ENCODE data around the gene PCDHB11.
"Not testable (repeated sequence)": the region's sequence is repeated elsewhere in the genome, so short reads cannot be mapped to it uniquely, and the experiment has no call there.

DNA sequence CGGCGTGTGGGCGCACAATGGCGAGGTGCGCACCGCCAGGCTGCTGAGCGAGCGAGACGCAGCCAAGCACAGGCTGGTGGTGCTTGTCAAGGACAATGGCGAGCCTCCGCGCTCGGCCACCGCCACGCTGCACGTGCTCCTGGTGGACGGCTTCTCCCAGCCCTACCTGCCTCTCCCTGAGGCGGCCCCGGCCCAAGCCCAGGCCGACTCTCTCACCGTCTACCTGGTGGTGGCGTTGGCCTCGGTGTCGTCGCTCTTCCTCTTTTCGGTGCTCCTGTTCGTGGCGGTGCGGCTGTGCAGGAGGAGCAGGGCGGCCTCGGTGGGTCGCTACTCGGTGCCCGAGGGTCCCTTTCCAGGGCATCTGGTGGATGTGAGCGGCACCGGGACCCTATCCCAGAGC lies 47.3 kb upstream of the PCDHB11 start:
- TF ChIP-seq, protein P1, sequence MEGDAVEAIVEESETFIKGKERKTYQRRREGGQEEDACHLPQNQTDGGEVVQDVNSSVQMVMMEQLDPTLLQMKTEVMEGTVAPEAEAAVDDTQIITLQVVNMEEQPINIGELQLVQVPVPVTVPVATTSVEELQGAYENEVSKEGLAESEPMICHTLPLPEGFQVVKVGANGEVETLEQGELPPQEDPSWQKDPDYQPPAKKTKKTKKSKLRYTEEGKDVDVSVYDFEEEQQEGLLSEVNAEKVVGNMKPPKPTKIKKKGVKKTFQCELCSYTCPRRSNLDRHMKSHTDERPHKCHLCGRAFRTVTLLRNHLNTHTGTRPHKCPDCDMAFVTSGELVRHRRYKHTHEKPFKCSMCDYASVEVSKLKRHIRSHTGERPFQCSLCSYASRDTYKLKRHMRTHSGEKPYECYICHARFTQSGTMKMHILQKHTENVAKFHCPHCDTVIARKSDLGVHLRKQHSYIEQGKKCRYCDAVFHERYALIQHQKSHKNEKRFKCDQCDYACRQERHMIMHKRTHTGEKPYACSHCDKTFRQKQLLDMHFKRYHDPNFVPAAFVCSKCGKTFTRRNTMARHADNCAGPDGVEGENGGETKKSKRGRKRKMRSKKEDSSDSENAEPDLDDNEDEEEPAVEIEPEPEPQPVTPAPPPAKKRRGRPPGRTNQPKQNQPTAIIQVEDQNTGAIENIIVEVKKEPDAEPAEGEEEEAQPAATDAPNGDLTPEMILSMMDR (IDR thresholded peaks at IDR 0.05): not testable (repeated sequence)
- not testable (repeated sequence) for TF ChIP-seq POLR2A (IDR thresholded peaks at IDR 0.05); POLR2AphosphoS5 (IDR thresholded peaks at IDR 0.05; ENCODE audit: insufficient read depth in 1 of 2, low read depth in 1 of 2)
